GM21825 (cell line): ENCODE data around the gene RARRES2.
A peak's percentile ranks its signal among the peaks of the same experiment; 100 is the strongest.
"Not testable (repeated sequence)": the region's sequence is repeated elsewhere in the genome, so short reads cannot be mapped to it uniquely, and the experiment has no call there.

Experiments
- ATAC-seq: cut with Tn5 transposase; IDR thresholded peaks from one replicate; pipeline ENCODE4 v1.9.1; 2021; ENCODE audit warnings: mild to moderate bottlenecking, moderate library complexity; ENCODE audit not compliant: unreplicated experiment

RARRES2 gene

DNA sequence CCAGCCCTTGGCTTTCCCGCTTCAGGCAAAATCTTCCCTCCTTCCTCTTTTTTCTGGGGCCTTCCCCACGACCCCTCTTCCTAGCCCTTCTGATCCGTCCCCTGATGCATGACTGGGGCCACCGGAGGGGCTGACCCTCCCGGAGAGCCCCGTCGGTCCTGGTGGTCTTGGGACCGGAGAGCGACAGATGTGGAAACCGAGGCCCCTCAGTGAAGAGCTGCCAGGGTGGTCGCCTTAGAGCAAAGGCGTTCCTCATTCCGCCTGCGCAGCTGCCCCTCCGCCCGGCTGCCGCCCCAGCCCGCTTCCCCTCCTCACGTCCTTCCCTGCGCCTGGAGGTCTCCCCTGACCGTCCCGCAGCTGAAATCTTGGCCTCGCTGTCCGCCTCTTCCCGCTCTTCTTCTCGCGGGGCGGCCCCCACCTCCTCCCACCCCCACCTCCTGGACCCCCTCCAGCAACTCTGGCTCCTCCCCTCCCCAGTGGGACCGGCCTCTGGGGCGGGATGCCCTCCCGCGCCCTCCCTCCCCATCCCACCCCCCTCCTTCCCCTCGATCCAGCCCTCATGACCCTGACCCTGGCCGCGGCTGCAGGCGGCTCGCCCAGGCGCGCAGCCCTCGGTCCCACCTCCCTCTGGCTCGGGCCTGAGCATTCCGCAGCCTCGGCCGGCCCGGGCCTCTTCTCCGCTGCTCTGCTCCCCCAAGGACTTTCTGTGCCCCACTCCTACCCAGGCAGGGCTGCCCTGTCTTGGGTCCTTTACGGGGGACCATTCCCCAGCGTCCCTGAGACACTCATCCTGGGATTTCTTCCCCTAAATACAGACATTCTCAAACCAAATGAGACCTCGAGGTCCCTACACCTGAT is at the start of gene RARRES2:
Gene RARRES2 (minus strand): TSS at position 367 of the 858 bp plus-strand sequence. CDS start 1,020 bp downstream, outside the sequence.
- no peak for ATAC-seq

DNA sequence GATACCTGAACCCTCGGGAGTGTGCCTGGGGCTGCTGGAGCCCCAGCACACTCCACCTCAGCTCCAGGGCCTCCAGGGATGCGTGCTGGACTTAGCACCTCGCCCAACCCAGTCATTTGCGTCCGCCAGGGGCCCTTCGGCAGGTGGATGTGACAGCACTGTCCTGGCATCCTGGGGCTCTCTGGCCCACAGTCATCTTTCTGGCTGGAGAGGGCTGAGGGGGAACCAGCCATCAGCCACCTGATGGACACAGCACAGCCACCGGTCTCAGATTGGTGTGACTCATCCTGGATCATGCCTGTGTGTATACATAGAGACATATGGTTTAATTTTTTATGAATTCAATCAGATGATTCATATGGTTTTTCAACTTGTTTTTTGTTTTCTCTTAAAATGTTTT is 48.8 kb upstream of the RARRES2 start:
- no peak for ATAC-seq

DNA sequence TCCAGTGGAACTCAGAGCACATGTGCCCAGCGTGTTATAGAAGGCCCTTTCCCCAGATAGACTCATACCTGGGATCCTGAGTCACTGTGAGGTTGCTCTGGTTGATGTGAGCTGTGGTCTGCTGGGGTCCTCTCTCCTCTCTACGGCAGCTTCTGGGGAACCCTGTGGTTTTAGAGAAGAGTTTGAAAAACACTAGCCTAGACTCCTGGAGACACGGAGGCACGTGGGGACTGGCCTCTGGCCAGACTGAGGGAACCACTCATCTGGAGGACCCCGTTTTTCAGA is 48.0 kb upstream of the RARRES2 start:
- ATAC-seq, result no peak

DNA sequence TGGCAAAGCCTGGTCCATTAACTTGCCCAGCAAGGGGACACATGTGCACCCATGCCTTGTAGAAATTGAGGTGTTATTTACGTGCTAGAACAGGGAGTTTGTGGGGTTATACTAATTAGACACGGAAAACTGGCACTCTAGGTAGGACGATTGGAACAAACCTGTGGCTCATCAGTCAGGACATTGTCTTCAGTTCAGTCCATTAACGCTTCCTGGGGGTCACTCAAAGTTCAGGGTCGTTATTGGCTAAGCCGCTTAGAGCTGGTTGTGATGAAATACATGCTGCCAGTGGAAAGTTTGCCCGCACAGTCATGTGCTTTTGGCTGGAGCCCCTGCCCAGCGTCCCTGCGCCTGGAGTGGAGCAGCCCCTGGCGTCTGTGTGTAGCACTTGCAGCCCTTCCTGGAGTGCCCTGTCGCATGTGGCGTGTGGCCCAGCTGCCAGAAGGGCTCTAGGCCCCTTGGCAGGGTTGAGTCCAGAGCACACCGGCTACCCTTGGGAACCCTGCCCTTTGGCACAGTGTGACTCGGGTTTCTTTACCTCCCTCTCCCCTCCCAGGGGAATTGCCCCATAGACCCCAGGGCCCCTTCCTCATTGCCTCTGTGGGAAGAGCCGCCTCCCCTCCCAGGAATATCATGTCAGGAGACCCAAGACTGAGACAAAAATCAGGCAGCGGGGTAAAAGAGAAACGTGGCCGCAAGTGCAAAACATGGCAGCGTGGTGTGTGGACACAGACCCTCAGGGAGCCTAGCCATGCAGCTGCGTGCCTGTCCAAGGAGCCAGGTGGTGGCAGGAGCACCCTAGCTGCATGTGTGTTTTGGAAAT is 47.5 kb upstream of the RARRES2 start:
- no peak for ATAC-seq

DNA sequence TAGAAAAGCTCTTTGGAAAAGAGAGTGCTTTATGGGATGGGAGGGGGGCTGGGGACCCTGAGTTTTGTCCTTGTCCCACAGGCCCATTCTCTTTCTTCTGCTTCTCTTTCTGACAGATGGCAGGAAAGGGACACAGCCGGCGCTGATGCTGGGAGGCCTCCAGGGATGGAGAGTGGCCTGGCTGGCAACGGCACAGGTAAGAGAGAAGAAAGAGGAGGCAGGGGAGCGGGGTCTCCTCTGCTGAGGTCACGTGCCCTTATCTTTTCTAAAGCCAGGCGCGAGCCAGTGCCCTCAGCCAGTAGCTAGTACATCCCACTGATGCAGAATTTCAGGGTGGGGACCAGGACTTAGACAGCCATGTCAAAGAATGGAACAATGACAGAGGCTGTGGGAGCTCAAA is 46.9 kb upstream of the RARRES2 start:
- ATAC-seq, result no peak

- ATAC-seq, result not testable (repeated sequence)
Measured at GRCh38 chr7:150385884-150386283, 44.5 kb upstream of the RARRES2 start.

GRCh38 chr7:150385302-150385723 is 43.9 kb upstream of the RARRES2 start:
- ATAC-seq, result no peak

DNA sequence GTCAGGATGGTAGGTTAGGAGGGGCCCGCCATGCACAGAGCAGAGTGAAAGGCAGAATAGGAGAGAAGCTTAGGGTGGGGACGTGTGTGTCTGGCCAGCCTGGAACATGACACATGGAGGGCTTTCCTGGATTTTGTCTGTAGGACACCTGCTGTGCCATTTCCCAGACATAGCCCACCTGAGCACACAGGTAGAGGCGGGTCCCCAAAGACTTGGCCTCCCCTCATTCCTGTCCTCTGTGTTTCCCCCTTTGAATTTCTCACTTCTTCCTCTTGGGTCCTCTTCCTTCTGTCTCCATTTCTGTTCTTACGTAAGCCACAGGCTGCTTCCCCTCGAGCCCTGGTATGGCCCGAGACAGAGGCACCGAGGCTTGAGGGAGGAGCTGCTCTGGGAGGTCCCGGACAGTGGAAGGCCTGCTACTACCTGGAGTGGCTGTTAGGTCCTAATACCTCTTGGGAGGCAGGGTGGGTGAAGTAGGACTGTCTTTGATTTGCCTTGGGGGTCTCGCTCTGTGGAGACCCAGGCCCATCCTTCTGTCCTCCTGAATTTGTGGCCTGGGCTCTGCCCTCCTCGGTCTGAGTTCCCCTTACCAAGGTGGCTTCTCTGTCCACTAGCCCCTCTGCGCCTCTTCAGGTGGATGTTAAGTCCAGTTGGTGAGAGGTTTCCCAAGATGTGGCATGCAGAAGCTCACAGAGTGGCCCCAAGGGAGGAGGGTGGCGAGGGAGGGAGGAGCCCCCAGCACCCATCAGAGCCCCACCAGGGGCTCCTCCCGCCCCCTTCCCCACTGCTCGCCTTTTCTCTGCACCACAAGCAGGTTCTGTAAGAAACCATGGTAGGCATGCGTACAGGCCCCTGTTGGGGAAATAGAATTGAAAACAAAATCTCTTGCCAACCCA is 43.2 kb upstream of the RARRES2 start:
- no peak for ATAC-seq

DNA sequence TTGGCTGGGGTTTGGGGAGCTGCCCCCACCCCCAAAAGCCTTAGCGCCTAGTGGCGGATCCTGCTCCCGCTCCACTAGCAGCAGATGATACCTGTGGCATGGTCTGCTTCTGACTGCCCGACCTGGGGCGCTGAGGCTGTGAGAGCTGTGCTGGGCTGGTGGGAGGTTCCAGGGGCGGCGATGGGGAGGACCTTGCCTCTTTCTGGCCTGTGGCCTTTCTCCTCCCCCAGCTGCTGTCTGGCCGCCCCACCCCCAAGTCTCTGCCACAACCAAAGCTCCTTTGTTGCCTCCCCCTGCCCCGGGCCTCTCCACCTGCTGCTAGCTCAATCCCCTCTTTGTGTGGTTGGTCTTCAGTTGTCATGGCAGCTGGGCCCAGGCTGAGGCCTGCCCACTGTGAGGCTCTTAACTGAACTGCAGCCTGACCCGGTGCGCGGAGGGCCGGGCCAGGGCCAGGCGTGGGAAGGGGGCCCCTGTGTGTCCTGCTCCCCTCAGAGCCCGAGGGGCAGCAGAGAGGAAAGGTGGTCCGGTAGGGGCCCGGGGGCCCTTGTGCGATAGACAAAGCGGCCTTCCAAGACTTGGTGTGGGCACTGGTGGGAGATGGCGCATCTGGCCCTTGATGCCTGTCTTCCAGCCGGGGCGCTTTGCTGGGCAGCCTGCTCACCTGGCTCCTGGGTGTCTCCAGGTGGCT is 42.4 kb upstream of the RARRES2 start:
- no peak for ATAC-seq

DNA sequence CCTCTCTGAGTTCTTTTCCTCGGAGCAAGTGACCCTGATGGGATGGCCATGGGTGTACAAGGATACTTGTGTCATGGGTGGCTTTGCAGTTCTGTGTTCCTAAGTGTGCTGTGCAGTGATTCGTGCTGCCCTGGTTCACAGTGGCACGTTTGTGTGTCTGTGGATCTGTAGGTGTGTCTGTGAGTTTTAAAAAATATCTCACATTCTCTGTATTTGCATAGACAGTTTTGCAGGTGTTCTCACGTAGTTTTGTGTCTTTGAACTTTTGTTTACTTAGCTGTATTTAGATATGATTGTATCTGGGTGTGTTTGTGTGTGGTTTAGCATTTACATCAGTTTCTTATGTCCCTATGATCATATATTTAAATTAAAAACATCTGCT is 41.4 kb upstream of the RARRES2 start:
- no peak for ATAC-seq

DNA sequence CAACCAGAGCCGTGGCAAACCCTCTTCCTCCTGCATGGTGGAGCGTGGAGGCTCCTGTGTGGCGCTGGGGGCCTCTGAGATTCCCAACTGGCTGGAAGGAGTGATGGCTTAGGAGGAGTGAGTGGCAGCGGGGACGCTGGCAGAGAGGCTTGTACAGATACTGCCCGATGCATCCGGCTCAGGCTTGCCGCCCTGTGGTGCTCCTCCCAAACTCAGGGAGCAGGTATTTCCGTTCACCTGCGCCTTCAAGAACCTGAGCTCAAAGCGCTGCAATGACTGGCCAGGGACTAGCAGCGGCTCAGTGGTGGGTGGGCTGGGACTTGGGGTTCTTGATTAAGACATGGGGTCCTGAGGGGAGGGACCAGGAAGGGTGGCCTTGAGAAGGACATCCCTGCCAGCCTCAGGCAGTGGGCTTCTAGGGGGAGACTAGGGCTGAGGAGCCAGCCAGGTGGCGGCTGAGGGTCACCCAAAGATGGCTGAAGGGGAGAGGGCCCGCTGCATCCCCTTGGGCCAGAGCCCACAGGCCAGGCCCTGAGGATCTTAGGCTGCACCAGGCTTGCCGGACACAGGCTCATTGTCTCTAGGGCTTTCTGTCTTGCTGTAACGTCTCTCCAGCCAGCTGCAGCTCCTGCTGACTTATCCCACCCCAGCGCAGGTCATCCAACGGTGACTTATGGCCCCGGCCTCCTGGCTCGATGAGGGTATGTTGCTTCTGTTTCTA is 40.9 kb upstream of the RARRES2 start:
- no peak for ATAC-seq

DNA sequence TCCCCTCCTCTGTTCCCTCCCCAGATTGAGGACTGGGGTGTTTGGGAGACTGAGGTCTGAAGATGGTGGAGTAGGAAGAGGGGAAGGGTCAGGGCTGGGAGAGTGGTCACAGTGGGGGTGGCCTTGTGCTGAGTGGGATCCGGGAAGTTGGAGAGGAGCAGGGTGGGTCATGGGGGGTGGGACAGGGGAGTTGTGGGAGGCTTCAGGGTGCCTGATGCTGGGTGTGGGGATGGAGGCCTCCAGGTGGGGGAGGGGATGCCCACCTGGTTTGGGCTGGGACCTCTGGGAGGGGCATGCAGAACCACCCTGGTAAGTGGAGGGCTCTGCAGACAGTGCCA is 40.3 kb upstream of the RARRES2 start:
- ATAC-seq, result no peak

GRCh38 chr7:150381096-150381495 is 39.7 kb upstream of the RARRES2 start:
- no peak for ATAC-seq

- no peak for ATAC-seq
Measured at GRCh38 chr7:150380463-150380862, 39.0 kb upstream of the RARRES2 start.

- ATAC-seq, result no peak
Measured at GRCh38 chr7:150379441-150380379, 38.3 kb upstream of the RARRES2 start.

- peak; percentile 75 for ATAC-seq
Measured at GRCh38 chr7:150378853-150379440, 37.5 kb upstream of the RARRES2 start, which contains the start of gene ZNF775. Gene ZNF775 (plus strand): TSS chr7:150379330. CDS start chr7:150388471, 9,141 bp downstream.

GRCh38 chr7:150378115-150378852 is 36.9 kb upstream of the RARRES2 start:
- ATAC-seq, result peak; percentile 25

- no peak for ATAC-seq
Measured at GRCh38 chr7:150377635-150378034, 36.2 kb upstream of the RARRES2 start.
